GM19452 (cell line): ENCODE results near the gene EMC8.
"Not testable (repeated sequence)": the region's sequence is repeated elsewhere in the genome, so short reads cannot be mapped to it uniquely, and the experiment has no call there.

ENCODE experiments used
- ATAC-seq: cut with Tn5 transposase; IDR thresholded peaks from one replicate; pipeline ENCODE4 v1.9.1; 2021; ENCODE audit not compliant: unreplicated experiment

Gene EMC8

DNA sequence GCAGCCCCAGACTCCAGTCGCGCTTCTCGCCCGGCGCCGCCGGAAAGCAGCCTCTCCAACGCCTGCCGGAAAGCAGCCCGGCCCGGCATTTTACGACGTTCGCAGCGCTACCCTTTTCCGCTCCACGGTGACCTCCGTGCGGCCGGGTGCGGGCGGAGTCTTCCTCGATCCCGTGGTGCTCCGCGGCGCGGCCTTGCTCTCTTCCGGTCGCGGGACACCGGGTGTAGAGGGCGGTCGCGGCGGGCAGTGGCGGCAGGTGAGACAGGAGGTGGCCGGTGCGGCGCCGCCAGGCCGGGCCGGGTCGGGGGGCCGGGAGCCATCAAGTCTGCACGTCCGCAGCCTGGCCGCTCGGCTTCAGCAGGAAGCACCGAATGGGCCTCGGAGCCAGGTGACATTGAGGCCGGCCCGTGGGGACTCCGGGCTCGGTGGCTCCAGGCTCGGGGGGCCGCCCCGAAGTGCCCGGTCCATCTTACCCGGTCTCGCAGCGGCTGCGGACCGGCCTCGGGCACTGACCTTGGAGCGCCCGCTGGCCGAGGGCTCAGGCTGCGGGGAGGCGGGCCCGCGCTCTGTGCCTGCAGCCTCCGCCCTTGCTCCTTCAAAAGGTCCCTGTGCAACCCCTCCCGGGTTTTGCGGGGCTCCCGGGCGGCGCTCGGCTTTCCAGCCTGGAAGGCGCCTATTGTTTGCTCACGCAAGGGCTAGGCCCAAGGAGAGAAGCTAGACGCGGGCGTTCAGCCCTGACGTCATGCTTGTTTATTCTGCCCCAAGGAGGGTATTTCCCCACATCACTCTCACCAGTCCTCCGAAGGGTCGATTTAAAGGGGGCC, at the start of gene EMC8, which contains the start of gene COX4I1:
Gene EMC8 (minus strand): TSS at position 48 of the 824 bp plus-strand sequence. CDS start 249 bp downstream, outside the sequence.
Gene COX4I1 (plus strand): TSS at position 199 of the 824 bp plus-strand sequence. CDS start 1,511 bp downstream, outside the sequence.
- peak; percentile 82 for ATAC-seq

GRCh38 chr16:85848986-85849385, 49.6 kb upstream of the EMC8 start:
- ATAC-seq: no peak

DNA sequence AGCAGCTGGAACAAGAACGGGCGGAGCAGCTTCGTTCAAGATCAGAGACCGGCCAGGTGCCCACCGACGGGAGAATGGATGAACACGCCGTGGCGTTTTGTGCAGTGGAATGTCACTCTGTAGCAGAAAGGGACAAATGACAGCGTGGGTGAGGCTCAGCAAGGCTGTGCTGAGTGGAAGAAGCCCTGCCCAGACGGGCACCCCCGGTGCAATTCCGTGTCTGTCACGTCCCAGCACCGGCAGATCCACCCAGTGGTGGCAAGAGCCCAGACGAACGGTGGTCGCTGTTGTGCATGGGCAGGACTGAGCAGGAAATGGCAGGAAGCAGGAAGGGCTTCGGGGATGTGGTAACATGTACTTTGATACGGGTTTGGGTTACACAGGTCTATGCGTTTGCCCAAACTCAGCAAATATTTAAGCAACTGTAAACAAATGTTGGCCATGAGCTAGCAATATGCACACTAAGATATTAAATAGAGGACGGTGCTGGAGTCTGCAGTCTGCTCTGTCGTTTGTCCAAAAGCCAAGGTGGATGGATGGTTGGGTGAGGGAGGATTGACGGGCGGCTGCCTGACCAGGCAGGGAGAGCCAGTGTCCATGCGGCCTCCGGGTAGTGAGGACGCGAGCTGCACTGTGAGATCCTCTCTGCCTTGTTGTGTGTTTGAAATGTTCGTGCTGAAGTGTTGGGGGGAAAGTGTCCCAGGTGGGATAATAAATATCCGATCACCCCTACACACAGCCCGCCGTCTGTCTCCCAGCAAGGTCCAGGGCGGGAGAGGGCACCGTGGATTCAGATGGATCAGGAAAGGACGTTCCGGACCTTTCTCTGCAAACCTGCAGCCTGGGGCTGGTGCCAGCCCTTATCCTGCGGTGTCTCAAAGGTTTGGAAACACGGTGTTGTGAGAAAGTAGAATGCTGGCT, 48.6 kb upstream of the EMC8 start:
- no peak for ATAC-seq

- no peak for ATAC-seq
Observed at GRCh38 chr16:85847036-85847435, 47.7 kb upstream of the EMC8 start.

GRCh38 chr16:85846461-85846860, 47.1 kb upstream of the EMC8 start:
- ATAC-seq: no peak

DNA sequence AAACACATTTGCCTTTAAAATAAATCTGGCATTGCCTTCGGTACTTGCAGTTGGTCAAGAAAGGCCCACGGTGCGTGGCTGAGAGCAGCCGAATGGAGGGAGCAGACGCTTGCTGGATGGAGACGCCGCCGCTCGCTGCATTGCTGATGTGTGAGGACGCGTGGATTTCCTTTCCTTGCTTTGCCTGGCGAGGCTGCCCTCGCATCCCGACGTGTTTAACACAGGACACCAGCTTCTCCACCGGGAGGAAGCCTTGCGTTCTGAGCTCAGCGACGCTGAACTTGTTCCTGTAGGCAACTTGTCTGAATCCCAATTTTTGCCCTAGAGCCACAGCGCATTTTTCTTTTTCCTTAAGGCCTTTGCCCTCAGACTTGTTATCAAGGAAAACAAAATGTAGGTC, 45.9 kb upstream of the EMC8 start:
- ATAC-seq: no peak

GRCh38 chr16:85844786-85845185, 45.4 kb upstream of the EMC8 start:
- ATAC-seq: no peak

GRCh38 chr16:85844169-85844481, 44.8 kb upstream of the EMC8 start:
- no peak for ATAC-seq

DNA sequence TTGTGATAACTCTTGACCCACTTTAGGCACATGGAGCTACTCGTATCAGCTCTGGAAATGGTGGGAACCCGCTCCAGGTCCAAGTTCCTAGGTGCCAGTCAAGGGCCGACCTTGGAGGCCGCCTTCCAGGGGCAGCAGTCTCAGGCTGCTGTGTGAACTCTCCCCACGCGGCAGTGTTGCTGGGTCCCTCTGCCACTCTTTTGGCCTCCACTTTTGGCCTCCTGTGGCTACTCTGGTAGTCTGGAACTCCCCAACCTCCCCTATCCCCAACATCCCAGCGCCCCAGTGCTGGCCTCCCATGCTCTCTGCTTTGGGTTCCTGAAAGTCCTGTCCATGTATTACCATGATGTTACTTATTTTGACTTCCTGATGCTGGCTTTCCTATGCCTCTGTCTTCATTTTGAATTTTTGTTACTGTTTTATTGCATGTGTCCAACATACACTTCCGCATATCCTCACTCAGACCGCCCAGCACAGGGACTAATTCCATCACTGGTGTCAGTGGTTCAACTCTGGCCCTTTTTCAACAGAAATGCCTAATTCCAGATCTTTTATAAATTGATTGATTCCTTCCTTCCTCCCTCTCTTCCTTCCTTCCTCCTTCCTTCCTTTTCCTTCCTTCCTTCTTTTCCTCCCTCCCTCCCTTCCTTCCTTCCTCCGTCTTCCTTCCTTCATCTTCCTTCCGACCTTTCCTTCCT, 44.3 kb upstream of the EMC8 start:
- no peak for ATAC-seq

DNA sequence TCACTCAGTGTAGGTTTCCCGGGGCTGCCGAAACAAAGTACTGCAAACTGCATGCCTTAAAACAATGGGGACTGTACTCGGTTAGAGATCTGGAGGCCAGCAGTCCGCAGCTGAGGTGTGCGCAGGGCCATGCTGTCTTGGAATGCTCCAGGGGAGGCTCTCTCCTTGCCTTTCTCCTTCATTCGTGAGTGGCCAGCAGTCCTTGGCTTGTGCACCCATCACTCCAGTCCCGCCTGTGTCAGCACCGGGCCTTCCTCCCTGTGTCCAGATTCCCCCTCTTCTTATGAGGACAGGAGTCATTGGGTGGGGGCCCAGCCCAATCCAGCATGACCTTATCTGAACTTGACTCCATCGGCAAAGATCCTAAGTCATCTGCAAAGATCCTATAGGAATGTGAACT, 43.5 kb upstream of the EMC8 start:
- no peak for ATAC-seq

DNA sequence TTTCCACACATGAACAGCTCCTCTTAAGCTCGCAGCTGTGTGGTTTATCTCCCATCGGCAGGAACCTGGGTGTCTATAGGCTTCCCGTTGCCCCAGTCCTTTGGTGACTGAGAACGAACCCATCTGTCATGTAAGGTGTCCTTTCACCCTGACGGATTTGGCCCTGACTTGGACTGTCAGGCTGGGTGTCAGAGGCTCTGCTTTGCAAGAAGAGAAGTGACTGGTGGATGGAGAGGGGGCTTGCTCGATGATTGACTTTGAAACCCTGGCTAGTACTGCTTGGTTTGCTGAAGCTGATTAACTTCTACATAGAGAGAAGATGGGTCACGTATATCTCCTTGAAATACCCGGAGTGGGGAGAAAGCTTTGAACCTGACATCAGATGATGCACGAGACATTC, 43.1 kb upstream of the EMC8 start:
- no peak for ATAC-seq

DNA sequence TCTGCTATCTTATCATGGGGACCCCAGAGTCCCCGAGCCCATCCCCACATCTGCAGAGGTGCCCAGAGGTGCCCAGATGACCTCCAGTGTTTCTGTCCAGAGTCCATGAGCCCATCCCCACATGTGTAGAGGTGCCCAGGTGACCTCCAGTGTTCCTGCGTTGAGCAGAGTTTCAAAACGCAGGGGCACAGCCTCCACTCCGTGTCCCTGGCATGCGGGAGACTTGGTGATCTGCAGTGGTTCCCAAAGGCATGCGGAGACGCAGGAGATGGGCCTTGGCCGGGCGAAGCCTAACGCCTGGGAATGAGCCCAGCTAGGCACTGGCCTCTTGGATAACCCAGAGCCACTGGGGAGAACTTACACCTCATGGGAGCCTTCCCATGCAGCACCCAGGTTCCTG, 41.5 kb upstream of the EMC8 start:
- no peak for ATAC-seq

DNA sequence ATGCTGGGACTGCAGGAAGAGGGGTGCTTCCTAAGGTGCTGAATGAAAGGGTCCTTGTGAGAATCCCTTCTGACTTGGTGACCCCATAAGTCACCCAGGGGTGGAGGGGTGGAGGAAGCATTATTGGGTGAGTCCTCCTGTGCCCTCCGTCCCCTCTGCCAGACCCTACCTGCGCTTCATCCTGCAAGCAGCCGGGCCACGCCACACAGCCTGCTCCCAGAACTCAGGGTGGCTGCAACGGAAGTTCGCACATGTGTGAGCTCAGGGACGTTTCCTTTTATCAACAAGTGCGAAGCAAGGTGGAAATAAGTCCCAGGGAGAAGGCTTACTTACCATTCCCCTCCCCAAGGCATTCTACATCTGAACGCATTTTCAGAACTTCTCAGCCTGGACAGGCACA, 41.1 kb upstream of the EMC8 start:
- no peak for ATAC-seq

DNA sequence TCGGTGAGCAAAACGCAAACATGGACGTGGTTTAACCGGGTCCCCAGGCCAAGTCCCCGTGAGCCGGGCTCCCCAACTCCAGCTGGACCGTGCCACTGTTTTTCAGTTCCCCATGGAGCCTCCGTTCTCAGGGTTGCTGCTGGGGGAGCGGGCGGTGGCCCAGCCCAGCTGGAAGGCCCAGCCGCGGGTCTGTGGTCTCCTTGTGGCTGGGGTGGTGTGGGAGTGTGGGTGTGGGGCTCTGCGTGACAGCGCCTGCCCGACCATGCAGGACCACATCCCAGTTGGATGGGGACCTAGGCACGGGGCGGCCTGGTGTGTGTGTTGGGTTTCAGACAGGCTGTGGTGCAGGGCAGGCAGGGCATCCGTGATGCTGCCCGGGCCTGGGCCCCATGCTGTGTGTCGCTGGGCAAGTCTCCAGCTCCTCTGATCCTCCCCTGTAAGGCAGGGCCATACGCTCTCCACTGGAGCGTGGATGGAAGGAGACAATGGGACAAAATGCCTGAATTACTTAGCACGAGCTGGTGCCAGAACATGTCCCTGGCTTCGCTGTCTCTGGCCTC, 40.4 kb upstream of the EMC8 start:
- ATAC-seq: no peak

- ATAC-seq: no peak
Observed at GRCh38 chr16:85838876-85839585, 39.7 kb upstream of the EMC8 start.

GRCh38 chr16:85838381-85838780, 39.0 kb upstream of the EMC8 start:
- no peak for ATAC-seq

GRCh38 chr16:85837654-85838053, 38.3 kb upstream of the EMC8 start:
- ATAC-seq: not testable (repeated sequence)

DNA sequence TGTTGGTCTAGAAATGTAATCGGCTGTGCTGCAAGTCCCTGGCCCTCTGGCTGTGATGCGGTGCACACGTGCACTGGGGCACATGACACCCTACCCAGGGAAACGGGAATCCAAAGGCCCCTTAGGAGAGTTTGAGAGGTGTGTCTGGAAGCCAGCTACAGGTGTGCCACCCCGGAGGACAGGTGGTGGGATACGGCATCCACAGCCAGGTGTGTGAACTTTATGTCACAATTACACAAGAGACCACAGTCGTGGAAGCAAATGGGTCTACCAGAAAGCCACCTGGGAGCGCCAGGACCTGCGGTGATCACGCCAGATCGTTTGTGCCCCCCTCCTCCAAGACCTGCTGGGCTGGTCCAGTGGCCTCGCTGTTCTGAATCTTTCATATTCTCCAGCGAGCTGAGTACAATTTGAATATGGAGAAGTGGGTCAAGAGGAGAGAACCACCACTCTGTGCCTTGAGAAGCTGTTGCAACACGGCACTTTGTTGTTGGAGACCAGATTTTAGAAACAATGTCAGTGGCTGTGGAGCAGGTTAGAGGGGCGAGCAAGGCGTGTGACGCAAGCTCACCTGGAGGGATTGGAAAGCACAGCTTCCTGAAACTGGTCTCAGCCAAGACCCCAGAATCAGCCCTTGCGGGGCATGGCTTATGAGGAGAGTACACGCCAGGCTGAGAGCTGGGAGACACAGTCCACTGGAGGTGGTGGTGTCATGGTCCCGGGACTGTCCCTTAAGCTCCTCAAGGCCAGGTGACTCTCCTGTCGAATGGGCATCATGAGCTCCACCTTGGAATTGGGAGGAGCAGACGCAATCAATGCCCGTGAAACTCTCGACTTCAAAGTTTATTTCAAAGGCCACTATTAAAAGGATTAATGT, 37.6 kb upstream of the EMC8 start:
- ATAC-seq: no peak

DNA sequence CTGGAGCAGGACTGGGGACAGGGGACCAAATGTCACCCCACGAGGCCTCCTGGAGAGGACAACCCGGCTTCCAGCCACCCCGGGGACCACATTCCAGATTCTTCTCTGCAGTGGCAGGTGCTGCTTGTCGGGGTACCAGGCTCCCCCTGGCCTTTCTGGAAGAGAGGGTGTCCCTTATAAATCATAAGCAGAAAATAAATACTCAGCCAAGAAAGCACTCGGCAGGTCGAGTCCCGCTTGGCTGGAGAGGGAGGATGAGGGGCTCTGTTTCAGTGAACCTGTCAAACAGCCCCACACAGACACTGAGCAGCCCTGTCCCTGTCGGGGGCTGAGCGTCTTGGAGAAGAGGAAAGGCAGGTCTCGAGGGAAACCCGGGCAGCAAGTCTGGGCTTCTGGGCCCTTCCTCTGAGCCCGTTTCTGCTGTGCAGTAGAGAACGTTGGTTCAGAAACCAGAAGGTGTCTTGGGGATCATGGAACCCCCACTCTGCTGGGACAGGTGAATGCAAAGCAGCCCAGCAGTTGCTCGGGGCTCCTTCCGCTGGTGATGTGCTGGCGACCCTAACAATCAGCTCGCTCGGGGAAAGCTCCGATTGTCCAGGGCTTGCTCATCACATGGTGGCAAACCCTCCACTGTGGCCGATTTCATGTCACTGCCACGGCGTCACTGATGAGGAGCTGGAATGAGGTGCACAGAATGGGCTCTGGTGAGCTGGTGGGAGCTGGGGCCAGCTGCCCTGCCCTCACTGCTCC, 36.8 kb upstream of the EMC8 start:
- ATAC-seq: no peak
